ENCODE results near the gene ACAP2. TPM values are rescaled to one million over a fixed set of nuclear protein-coding genes. Genes with fewer than 3 reads are reported as not detected.

Gene ACAP2
- total RNA-seq, 1 experiment from 2014 or later, result 42.0 TPM

- H3K27me3 Mint-ChIP-seq (ENCODE audit: low read depth), result no peaks in the 10 kb centered on the region
- ChIA-PET CTCF (no interaction called here), POLR2A (no interaction called here)
- no peaks in the 10 kb centered on the region for H3K9me3 Mint-ChIP-seq
- no peak overlapping the region for H3K27ac Mint-ChIP-seq
- no peak for ATAC-seq
- H3K4me3 Mint-ChIP-seq, result no peak overlapping the region
- H3K36me3 Mint-ChIP-seq, result peaks cover 11% of the 10 kb centered on the region
- no peak for DNase-seq (ENCODE audit: low spot score)
- no peak for TF ChIP-seq CDX4 (CRISPR knock-in tag; IDR thresholded peaks at IDR 0.05; ENCODE audit: borderline replicate concordance)
- TF ChIP-seq ZSCAN18 (CRISPR knock-in tag; IDR thresholded peaks at IDR 0.05), result no peak
- TF ChIP-seq ZNF532 (CRISPR knock-in tag; IDR thresholded peaks at IDR 0.05; ENCODE audit: borderline replicate concordance), result no peak
- TF ChIP-seq JAZF1 (CRISPR knock-in tag; IDR thresholded peaks at IDR 0.05), result no peak
- no peak for TF ChIP-seq ATF1 (CRISPR knock-in tag; IDR thresholded peaks at IDR 0.05)
- no peak for TF ChIP-seq FOXJ3 (CRISPR knock-in tag; IDR thresholded peaks at IDR 0.05; ENCODE audit: borderline replicate concordance)
- no peak for TF ChIP-seq ELF4 (CRISPR knock-in tag; IDR thresholded peaks at IDR 0.05; ENCODE audit: low read depth)
- TF ChIP-seq FOXP1 (CRISPR knock-in tag; IDR thresholded peaks at IDR 0.05; ENCODE audit: borderline replicate concordance), result no peak
- TF ChIP-seq ZBTB43 (CRISPR knock-in tag; IDR thresholded peaks at IDR 0.05), result no peak
- no peak for TF ChIP-seq ERG (CRISPR knock-in tag; IDR thresholded peaks at IDR 0.05)
- TF ChIP-seq TP53 (CRISPR knock-in tag; IDR thresholded peaks at IDR 0.05), result no peak
- TF ChIP-seq ZNF232 (CRISPR knock-in tag; IDR thresholded peaks at IDR 0.05), result no peak
- TF ChIP-seq GABPB1 (CRISPR knock-in tag; IDR thresholded peaks at IDR 0.05), result no peak
- H3K4me1 Mint-ChIP-seq, result no peaks in the 10 kb centered on the region
Observed at GRCh38 chr3:195302431-195302830, 140.4 kb downstream of the ACAP2 start.

GRCh38 chr3:195297446-195297845 lies 145.4 kb downstream of the ACAP2 start:
- TF ChIP-seq TEAD4 (CRISPR knock-in tag; IDR thresholded peaks at IDR 0.05) (no peak), SOX15 (CRISPR knock-in tag; IDR thresholded peaks at IDR 0.05) (no peak), NFYB (CRISPR knock-in tag; conservative IDR thresholded peaks at IDR 0.05; ENCODE audit: low read depth) (no peak), PRRX2 (CRISPR knock-in tag; IDR thresholded peaks at IDR 0.05) (no peak), FOXJ3 (CRISPR knock-in tag; IDR thresholded peaks at IDR 0.05; ENCODE audit: borderline replicate concordance) (no peak)
- Mint-ChIP-seq H3K4me1 (no peaks in the 10 kb centered on the region), H3K36me3 (peaks cover 9% of the 10 kb centered on the region), H3K27ac (no peak overlapping the region), H3K9me3 (no peaks in the 10 kb centered on the region), H3K27me3 (ENCODE audit: low read depth) (no peaks in the 10 kb centered on the region), H3K4me3 (no peak overlapping the region)
- DNase-seq (ENCODE audit: low spot score) (no peak), ATAC-seq (no peak)
- CTCF ChIA-PET, result no interaction called here
- POLR2A ChIA-PET, result no interaction called here
